PFSK-1 (cell line): ENCODE data around the gene CCDC192.

Experiments
- REST ChIP-seq, 2 experiments: IDR thresholded peaks; 2 replicates each; pipeline versions ENCODE4 v1.6.1 to v1.8.0; 2011 to 2012; ENCODE audit warnings: low read depth in 2 of 2, low read length in 2 of 2, control low read depth in 1 of 2, inconsistent platforms in 1 of 2, mild to moderate bottlenecking in 1 of 2, moderate library complexity in 1 of 2; ENCODE audit not compliant: insufficient read depth in 1 of 2
- SIN3A ChIP-seq: IDR thresholded peaks from 2 replicates; pipeline ENCODE4 v1.6.1; 2012; ENCODE audit warnings: mild to moderate bottlenecking, low read length, moderate library complexity, borderline replicate concordance; ENCODE audit not compliant: insufficient read depth

- TF ChIP-seq REST (IDR thresholded peaks at IDR 0.05; ENCODE audit: insufficient read depth in 1 of 2, low read depth in 2 of 2, low read length in 2 of 2) (no peak), SIN3A (no peak)
Measured at GRCh38 chr5:127893232-127893631, 190.0 kb downstream of the CCDC192 start.
